ENCODE results near the gene MYEF2. TPM values are rescaled to one million over a fixed set of nuclear protein-coding genes. Genes with fewer than 3 reads are reported as not detected.

Gene MYEF2
- total RNA-seq, 4 donors from 2014 or later: 2.6 to 65.3 (median 35.5) TPM

GRCh38 chr15:48105936-48106335, 72.2 kb downstream of the MYEF2 start:
- Histone ChIP-seq H3K4me3 (no peak overlapping the region), H3K9me3 (no peaks in the 10 kb centered on the region), H3K27me3 (no peaks in the 10 kb centered on the region), H3K36me3 (no peaks in the 10 kb centered on the region), H3K27ac (no peak overlapping the region), H3K4me1 (no peaks in the 10 kb centered on the region)
- DNase-seq: no peak
- TF ChIP-seq POLR2A (IDR thresholded peaks at IDR 0.05) (no peak), CTCF (IDR thresholded peaks at IDR 0.05) (no peak)
- intact Hi-C loops (cut with DNase I; ENCODE audit: low total_unique reads): no loop called here

- no peak for DNase-seq
Measured at GRCh38 chr15:48103647-48104046, 74.4 kb downstream of the MYEF2 start.

GRCh38 chr15:48102167-48102566, 75.9 kb downstream of the MYEF2 start:
- DNase-seq: no peak
- Histone ChIP-seq H3K27me3 (no peaks in the 10 kb centered on the region), H3K4me1 (no peaks in the 10 kb centered on the region), H3K4me3 (no peak overlapping the region), H3K36me3 (no peaks in the 10 kb centered on the region), H3K9me3 (no peaks in the 10 kb centered on the region), H3K27ac (no peak overlapping the region)
- intact Hi-C loops (cut with DNase I; ENCODE audit: low total_unique reads): no loop called here
- TF ChIP-seq CTCF (IDR thresholded peaks at IDR 0.05) (no peak), POLR2A (IDR thresholded peaks at IDR 0.05) (no peak)

More at GRCh38 chr15:48103647-48104046, 74.4 kb downstream of the MYEF2 start:
- Histone ChIP-seq H3K4me1 (no peaks in the 10 kb centered on the region), H3K27ac (no peak overlapping the region), H3K4me3 (no peak overlapping the region), H3K36me3 (no peaks in the 10 kb centered on the region), H3K27me3 (no peaks in the 10 kb centered on the region), H3K9me3 (no peaks in the 10 kb centered on the region)
- intact Hi-C loops (cut with DNase I; ENCODE audit: low total_unique reads): no loop called here
- TF ChIP-seq POLR2A (IDR thresholded peaks at IDR 0.05) (no peak), CTCF (IDR thresholded peaks at IDR 0.05) (no peak)

GRCh38 chr15:48101376-48101961, 76.6 kb downstream of the MYEF2 start:
- TF ChIP-seq POLR2A (IDR thresholded peaks at IDR 0.05) (no peak), CTCF (IDR thresholded peaks at IDR 0.05) (no peak)
- no peak for DNase-seq
- intact Hi-C loops (cut with DNase I; ENCODE audit: low total_unique reads): no loop called here
- no peak overlapping the region for H3K4me3 ChIP-seq
- H3K27me3 ChIP-seq: no peaks in the 10 kb centered on the region
- no peaks in the 10 kb centered on the region for H3K4me1 ChIP-seq
- no peaks in the 10 kb centered on the region for H3K36me3 ChIP-seq
- H3K27ac ChIP-seq: no peak overlapping the region
- no peaks in the 10 kb centered on the region for H3K9me3 ChIP-seq

GRCh38 chr15:48097264-48097663, 80.8 kb downstream of the MYEF2 start:
- Histone ChIP-seq H3K36me3 (no peaks in the 10 kb centered on the region), H3K27me3 (no peaks in the 10 kb centered on the region), H3K4me3 (no peak overlapping the region), H3K4me1 (no peaks in the 10 kb centered on the region), H3K27ac (no peak overlapping the region), H3K9me3 (no peaks in the 10 kb centered on the region)
- DNase-seq: no peak
- intact Hi-C loops (cut with DNase I; ENCODE audit: low total_unique reads): no loop called here
- no peak for TF ChIP-seq POLR2A (IDR thresholded peaks at IDR 0.05)

- H3K27ac ChIP-seq: no peak overlapping the region
- no peaks in the 10 kb centered on the region for H3K4me1 ChIP-seq
- TF ChIP-seq POLR2A (IDR thresholded peaks at IDR 0.05): no peak
- no peak for TF ChIP-seq CTCF (IDR thresholded peaks at IDR 0.05)
- H3K36me3 ChIP-seq: no peaks in the 10 kb centered on the region
- intact Hi-C loops (cut with DNase I; ENCODE audit: low total_unique reads): no loop called here
- H3K9me3 ChIP-seq: no peaks in the 10 kb centered on the region
- no peak overlapping the region for H3K4me3 ChIP-seq
- no peaks in the 10 kb centered on the region for H3K27me3 ChIP-seq
- no peak for DNase-seq
Measured at GRCh38 chr15:48096813-48097212, 81.3 kb downstream of the MYEF2 start.
